Naive thymus-derived CD4-positive, alpha-beta T cell (primary cell): ENCODE data around the gene RAB1B. TPM values are rescaled to one million over a fixed set of nuclear protein-coding genes. Genes with fewer than 3 reads are reported as not detected.

Experiments
- ATAC-seq: fragments of 150-1000 bp; cut with Tn5 transposase; 2 replicates; pipeline ENCODE4 v1.10.0; 2021; ENCODE audit warnings: mild to moderate bottlenecking, moderate library complexity
- CTCF ChIA-PET: fragments of 350-600 bp; sonication (Branson Sonifier 250); formaldehyde crosslinking; loops from one replicate; lab custom pipeline; 2021; ENCODE audit warnings: antibody characterized with exemption; lab: Charles Lee
- POLR2A ChIA-PET: fragments of 350-600 bp; sonication (Branson Sonifier 250); formaldehyde crosslinking; loops from one replicate; lab custom pipeline; 2021; ENCODE audit warnings: antibody characterized with exemption, inconsistent platforms; lab: Charles Lee
- DNase-seq, 9 donors: peaks; one replicate each; pipeline versions ENCODE4 v3.0.0 to v3.0.0-alpha.2; 2020 to 2022; ENCODE audit warnings: mixed read lengths in 1 of 9
- H3K27ac ChIP-seq: one replicate; pipeline ENCODE4 v1.7.0; 2013; ENCODE audit warnings: mild to moderate bottlenecking, low read depth, low read length, moderate library complexity
- H3K27me3 ChIP-seq, 2 donors: one replicate each; pipeline ENCODE4 v1.7.0; 2013; ENCODE audit warnings: low read length in 2 of 2, mild to moderate bottlenecking in 2 of 2, moderate library complexity in 2 of 2; ENCODE audit not compliant: control insufficient read depth in 2 of 2, insufficient read depth in 2 of 2
- H3K36me3 ChIP-seq, 3 experiments: 1 replicate in 2 of 3; 2 replicates in 1 of 3; pipeline ENCODE4 v1.7.0; 2013; ENCODE audit warnings: low read length in 3 of 3, mild to moderate bottlenecking in 3 of 3, moderate library complexity in 1 of 3; ENCODE audit not compliant: insufficient read depth in 3 of 3, control insufficient read depth in 2 of 3
- H3K4me1 ChIP-seq, 2 donors: one replicate each; pipeline ENCODE4 v1.7.0; 2013; ENCODE audit warnings: low read length in 2 of 2, mild to moderate bottlenecking in 2 of 2, moderate library complexity in 1 of 2; ENCODE audit not compliant: control insufficient read depth in 2 of 2, insufficient read depth in 2 of 2
- H3K4me3 ChIP-seq: 2 replicates; pipeline ENCODE4 v1.7.0; 2013; ENCODE audit warnings: mild to moderate bottlenecking, low read length
- H3K9me3 ChIP-seq, 3 experiments: 1 replicate in 2 of 3; 2 replicates in 1 of 3; pipeline ENCODE4 v1.7.0; 2013; ENCODE audit warnings: low read length in 3 of 3; ENCODE audit not compliant: control insufficient read depth in 2 of 3
- H3K27ac Mint-ChIP-seq, 9 donors: one replicate each; pipeline ENCODE4 v1.8.0; 2020 to 2022; ENCODE audit warnings: mixed read lengths in 9 of 9, mild to moderate bottlenecking in 8 of 9, moderate library complexity in 5 of 9, inconsistent platforms in 2 of 9
- H3K27me3 Mint-ChIP-seq, 5 donors: one replicate each; pipeline ENCODE4 v1.8.0; 2021 to 2022; ENCODE audit warnings: mixed read lengths in 5 of 5, mild to moderate bottlenecking in 1 of 5
- H3K36me3 Mint-ChIP-seq, 5 donors: one replicate each; pipeline ENCODE4 v1.8.0; 2020 to 2022; ENCODE audit warnings: mixed read lengths in 5 of 5, mild to moderate bottlenecking in 3 of 5, inconsistent platforms in 1 of 5
- H3K4me1 Mint-ChIP-seq, 7 donors: one replicate each; pipeline ENCODE4 v1.8.0; 2020 to 2022; ENCODE audit warnings: mixed read lengths in 7 of 7, mild to moderate bottlenecking in 3 of 7, inconsistent platforms in 1 of 7
- H3K4me3 Mint-ChIP-seq, 10 donors: one replicate each; pipeline ENCODE4 v1.8.0; 2020 to 2022; ENCODE audit warnings: mild to moderate bottlenecking in 10 of 10, mixed read lengths in 10 of 10, moderate library complexity in 6 of 10, inconsistent platforms in 2 of 10
- H3K9me3 Mint-ChIP-seq, 11 donors: one replicate each; pipeline ENCODE4 v1.8.0; 2020 to 2022; ENCODE audit warnings: mixed read lengths in 11 of 11, mild to moderate bottlenecking in 4 of 11, inconsistent platforms in 1 of 11, moderate library complexity in 1 of 11
- intact Hi-C, 2 donors: fragments of 100-400 bp; cut with micrococcal nuclease; formaldehyde crosslinking; loops; one replicate each; pipeline ENCODE4 v1.15.1; 2023
- polyA plus RNA-seq, 2 donors: library from polyadenylated mRNA; unstranded; fragments of 300-500 nt; fragmentation: Illumina TruSeq; gene quantifications; one replicate each; pipeline ENCODE4 v1.2.3, GENCODE V29; 2021
- total RNA-seq, 6 experiments: library from RNA in 5 of 6; stranded (reverse) in 5 of 6; gene quantifications; 1 replicate in 5 of 6; 2 replicates in 1 of 6; pipeline ENCODE4 v1.2.3 and lab custom pipeline; 2021 to 2026

Gene RAB1B
- total RNA-seq = 100 to 1,000 TPM in 1 of 5 experiments, 10 to 100 TPM in 4; 60.6 to 151 (median 70.7) TPM
- polyA plus RNA-seq = 10 to 100 TPM; 11.3 to 13.5 TPM
- total RNA-seq (lab: John Stamatoyannopoulos, UW) = 27.5 reads per million, percentile 58 among the genes with 10 or more reads in this experiment

DNA sequence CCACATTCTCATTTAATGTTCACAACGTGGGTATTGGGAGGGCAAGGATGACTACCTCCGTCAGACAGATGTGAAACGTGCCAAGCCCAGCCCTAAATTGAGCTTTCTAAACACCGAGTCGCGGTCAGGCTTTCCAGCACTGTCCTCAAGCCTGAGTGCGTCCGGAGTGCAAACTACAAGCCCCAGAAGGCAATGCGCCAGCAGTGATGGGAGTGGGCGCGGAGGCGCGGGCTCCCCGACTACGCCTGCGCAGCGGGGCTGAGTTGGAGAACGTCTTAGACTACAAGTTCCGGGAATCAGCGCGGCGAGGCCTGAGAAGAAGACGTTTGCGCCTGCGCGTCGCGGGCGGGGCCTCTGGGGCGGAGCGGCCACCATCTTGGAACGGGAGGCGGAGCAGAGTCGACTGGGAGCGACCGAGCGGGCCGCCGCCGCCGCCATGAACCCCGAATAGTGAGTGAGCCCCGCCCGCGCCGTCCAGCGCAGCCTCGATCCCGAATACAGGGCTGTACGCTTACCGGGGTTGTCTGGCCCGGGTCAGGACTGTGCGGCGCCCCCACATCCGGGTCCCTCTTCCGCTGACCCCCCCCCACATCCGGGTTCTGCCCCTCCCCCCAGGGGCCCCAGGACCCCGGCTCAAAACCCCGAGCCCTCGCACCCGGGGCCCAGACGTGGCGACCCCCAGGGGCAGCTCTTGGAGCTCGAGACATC lies at the start of gene RAB1B:
Gene RAB1B, plus strand, starts transcription at position 396 of the 708 bp plus-strand sequence. Its CDS starts 41 bp downstream, at position 437.
- peak within 1 kb of the TSS; percentile 90 for H3K27ac ChIP-seq
- peaks cover 16 to 38% of the 10 kb centered on the region in 2 donors for H3K4me1 ChIP-seq
- DNase-seq (peak; percentile 99 to 100 (median 99)), ATAC-seq (peak; percentile 89)
- peaks cover 0 to 5% (median 0%) of the 10 kb centered on the region in 11 donors for H3K9me3 Mint-ChIP-seq
- no peaks in the 10 kb centered on the region for H3K9me3 ChIP-seq
- H3K4me3 ChIP-seq = peak within 1 kb of the TSS; percentile 91
- H3K27ac Mint-ChIP-seq = peak within 1 kb of the TSS; percentile 95 to 99 (median 97)
- peaks cover 9 to 50% (median 14%) of the 10 kb centered on the region in 3 experiments for H3K36me3 ChIP-seq
- peaks cover 0 to 3% (median 0%) of the 10 kb centered on the region in 5 donors for H3K27me3 Mint-ChIP-seq
- H3K36me3 Mint-ChIP-seq = peaks cover 1 to 18% (median 6%) of the 10 kb centered on the region in 5 donors
- peaks cover 25 to 47% (median 33%) of the 10 kb centered on the region in 7 donors for H3K4me1 Mint-ChIP-seq
- ChIA-PET POLR2A (interaction anchor here (0.7 to 6.3 kb wide), 11 partner anchors 12 to 1133 kb away, joined by 3 to 56 read pairs (median 3); partner anchors contain the start of genes CNIH2, PCNX3, YIF1A and ZNRD2), CTCF (interaction anchor here (0.5 to 1.5 kb wide), 7 partner anchors 8 to 956 kb away, joined by 3 to 6 read pairs (median 3); no protein-coding TSS in a partner anchor)
- H3K27me3 ChIP-seq = no peaks in the 10 kb centered on the region
- peak within 1 kb of the TSS; percentile 88 to 100 (median 95) for H3K4me3 Mint-ChIP-seq
- intact Hi-C loops = loop anchor here (1.0 to 10.0 kb wide), 18 partner anchors 10 to 1346 kb away; partner anchors contain the start of genes BRMS1 (in 2 of the 2), YIF1A (in 2 of the 2), B4GAT1 (in 1 of the 2) and BANF1 (in 1 of the 2)

DNA sequence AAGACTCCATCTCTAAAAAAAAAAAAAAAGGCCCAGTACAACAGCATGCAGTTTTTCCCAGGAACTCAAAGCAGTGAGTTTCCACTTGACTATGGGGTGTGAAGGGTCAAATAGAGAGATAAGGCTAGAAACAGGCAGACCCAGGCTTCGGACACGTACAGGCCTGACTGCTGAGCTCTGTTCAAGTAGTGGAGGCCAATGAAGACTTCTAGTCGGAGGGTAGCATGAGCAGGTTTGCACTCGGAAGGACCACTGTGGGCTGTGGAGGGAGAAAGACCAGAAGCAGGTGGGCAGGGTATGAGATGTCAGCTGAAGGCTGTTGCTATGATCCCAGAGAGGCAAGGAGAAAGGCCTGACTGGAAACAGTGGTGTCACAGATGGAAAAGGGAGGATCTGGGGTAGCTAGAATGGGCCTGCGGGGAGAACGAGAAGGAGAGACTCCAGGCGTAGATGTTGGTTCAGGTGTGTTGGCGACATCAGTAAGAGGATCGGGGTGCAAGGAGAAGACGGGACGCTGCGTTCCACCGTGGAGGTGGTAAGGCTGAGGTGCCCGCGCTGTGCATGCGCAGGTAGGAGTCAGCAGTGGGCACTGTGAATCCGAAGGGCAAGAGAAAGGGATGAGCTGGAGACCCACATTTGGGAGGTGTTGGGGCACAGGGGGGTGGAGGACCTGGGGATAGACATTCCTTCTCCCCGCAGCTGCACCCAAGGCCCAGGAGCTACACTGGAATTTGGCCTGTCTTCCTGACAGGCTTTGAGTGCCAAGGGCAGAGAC lies 49.4 kb upstream of the RAB1B start:
- CTCF ChIA-PET = interaction anchor here (0.6 to 0.8 kb wide), 2 partner anchors 35 to 48 kb away, joined by 3 to 4 read pairs; no protein-coding TSS in a partner anchor
- Histone ChIP-seq H3K4me1 (peaks cover 4 to 7% of the 10 kb centered on the region in 2 donors), H3K4me3 (no peak overlapping the region), H3K36me3 (peaks cover 9 to 88% (median 14%) of the 10 kb centered on the region in 3 experiments), H3K27ac (no peak overlapping the region), H3K27me3 (no peaks in the 10 kb centered on the region), H3K9me3 (no peaks in the 10 kb centered on the region)
- H3K4me1 Mint-ChIP-seq = peaks cover 12 to 25% (median 18%) of the 10 kb centered on the region in 7 donors
- intact Hi-C loops = no loop called here
- H3K27me3 Mint-ChIP-seq = no peaks in the 10 kb centered on the region
- peak overlapping the region in 7 of 9 donors; percentile 39 to 81 (median 79) for H3K27ac Mint-ChIP-seq
- H3K36me3 Mint-ChIP-seq = peaks cover 16 to 37% (median 20%) of the 10 kb centered on the region in 5 donors
- ATAC-seq (no peak), DNase-seq (no peak)
- H3K9me3 Mint-ChIP-seq = no peaks in the 10 kb centered on the region
- POLR2A ChIA-PET = no interaction called here
- peak overlapping the region in 1 of 10 donors; percentile 13 for H3K4me3 Mint-ChIP-seq

DNA sequence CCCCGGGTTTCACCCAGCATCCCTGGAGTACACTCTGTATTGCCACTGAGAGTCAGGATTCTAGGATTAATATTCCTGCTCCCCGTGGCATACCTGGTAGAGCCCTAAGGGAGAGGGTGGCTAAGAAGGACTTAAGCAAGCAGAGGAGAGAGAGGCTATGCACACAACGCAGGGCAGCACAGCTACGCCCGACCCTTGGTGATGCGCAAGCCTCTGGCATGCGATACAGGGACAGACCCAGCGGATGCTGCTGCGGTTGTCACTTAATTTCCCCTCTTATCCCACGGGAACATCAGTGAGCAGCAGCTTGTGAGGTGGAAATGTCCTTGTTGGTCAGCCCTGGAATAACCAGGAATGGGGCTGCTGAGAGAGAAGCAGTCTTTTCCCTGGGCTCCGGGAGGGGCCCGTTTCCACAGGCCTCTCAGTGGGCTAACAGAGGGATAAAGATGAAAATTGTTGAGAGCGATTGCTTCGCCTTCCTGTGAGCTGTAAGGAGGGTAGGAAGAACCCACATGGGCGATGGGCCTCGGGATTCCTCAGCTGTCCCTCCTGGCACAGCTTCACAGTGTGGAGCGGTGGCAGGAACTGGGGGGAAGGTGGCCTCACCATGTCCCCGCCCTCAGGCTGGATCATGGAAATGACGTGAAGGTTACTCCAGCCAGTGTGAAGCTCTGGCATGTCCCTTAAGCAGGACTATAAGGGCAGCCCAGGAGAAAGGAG lies 48.4 kb upstream of the RAB1B start:
- H3K27ac Mint-ChIP-seq = peak overlapping the region in 5 of 9 donors; percentile 65 to 96 (median 76)
- DNase-seq (no peak), ATAC-seq (no peak)
- no peaks in the 10 kb centered on the region for H3K27me3 Mint-ChIP-seq
- ChIA-PET CTCF (interaction anchor here (0.7 to 0.8 kb wide), 3 partner anchors 34 to 131 kb away, joined by 3 read pairs; no protein-coding TSS in a partner anchor), POLR2A (interaction anchor here (1.3 kb wide), 1 partner anchor 34 kb away, joined by 3 read pairs; no protein-coding TSS in a partner anchor)
- H3K4me1 Mint-ChIP-seq = peaks cover 12 to 25% (median 18%) of the 10 kb centered on the region in 7 donors
- H3K4me3 Mint-ChIP-seq = no peak overlapping the region
- H3K36me3 Mint-ChIP-seq = peaks cover 16 to 41% (median 18%) of the 10 kb centered on the region in 5 donors
- no peaks in the 10 kb centered on the region for H3K9me3 Mint-ChIP-seq
- intact Hi-C loops = no loop called here
- H3K27me3 ChIP-seq = no peaks in the 10 kb centered on the region
- peaks cover 4 to 7% of the 10 kb centered on the region in 2 donors for H3K4me1 ChIP-seq
- no peaks in the 10 kb centered on the region for H3K9me3 ChIP-seq
- H3K36me3 ChIP-seq = peaks cover 9 to 88% (median 14%) of the 10 kb centered on the region in 3 experiments
- H3K27ac ChIP-seq = no peak overlapping the region
- H3K4me3 ChIP-seq = no peak overlapping the region

DNA sequence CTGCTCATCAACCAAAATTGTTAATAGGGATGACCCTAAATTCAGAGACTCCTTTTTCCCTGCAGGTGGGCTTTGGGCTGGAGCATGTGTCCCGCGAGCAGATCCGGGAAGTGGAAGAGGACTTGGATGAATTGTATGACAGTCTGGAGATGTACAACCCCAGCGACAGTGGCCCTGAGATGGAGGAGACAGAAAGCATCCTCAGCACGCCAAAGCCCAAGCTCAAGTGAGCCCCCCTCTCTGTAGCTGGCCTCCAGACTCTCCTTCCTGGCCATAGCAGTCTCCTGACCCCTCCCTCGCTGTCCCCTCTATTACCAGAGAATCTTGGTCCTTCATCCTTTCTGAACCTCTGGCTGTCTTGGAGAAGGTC lies 47.9 kb upstream of the RAB1B start:
- peaks cover 12 to 25% (median 18%) of the 10 kb centered on the region in 7 donors for H3K4me1 Mint-ChIP-seq
- ChIA-PET CTCF (interaction anchor here (0.7 to 1.0 kb wide), 3 partner anchors 10 to 131 kb away, joined by 3 read pairs; no protein-coding TSS in a partner anchor), POLR2A (interaction anchor here (1.3 kb wide), 2 partner anchors 33 to 48 kb away, joined by 3 read pairs; partner anchors contain the start of gene RAB1B)
- H3K4me3 Mint-ChIP-seq = no peak overlapping the region
- Histone ChIP-seq H3K36me3 (peaks cover 9 to 86% (median 14%) of the 10 kb centered on the region in 3 experiments), H3K27me3 (no peaks in the 10 kb centered on the region), H3K9me3 (no peaks in the 10 kb centered on the region), H3K4me1 (peaks cover 4 to 7% of the 10 kb centered on the region in 2 donors), H3K27ac (peak overlapping the region; percentile 89), H3K4me3 (no peak overlapping the region)
- H3K36me3 Mint-ChIP-seq = peaks cover 16 to 44% (median 18%) of the 10 kb centered on the region in 5 donors
- intact Hi-C loops = no loop called here
- H3K9me3 Mint-ChIP-seq = no peaks in the 10 kb centered on the region
- no peaks in the 10 kb centered on the region for H3K27me3 Mint-ChIP-seq
- ATAC-seq (no peak), DNase-seq (no peak)
- H3K27ac Mint-ChIP-seq = peak overlapping the region in 6 of 9 donors; percentile 54 to 96 (median 80)

DNA sequence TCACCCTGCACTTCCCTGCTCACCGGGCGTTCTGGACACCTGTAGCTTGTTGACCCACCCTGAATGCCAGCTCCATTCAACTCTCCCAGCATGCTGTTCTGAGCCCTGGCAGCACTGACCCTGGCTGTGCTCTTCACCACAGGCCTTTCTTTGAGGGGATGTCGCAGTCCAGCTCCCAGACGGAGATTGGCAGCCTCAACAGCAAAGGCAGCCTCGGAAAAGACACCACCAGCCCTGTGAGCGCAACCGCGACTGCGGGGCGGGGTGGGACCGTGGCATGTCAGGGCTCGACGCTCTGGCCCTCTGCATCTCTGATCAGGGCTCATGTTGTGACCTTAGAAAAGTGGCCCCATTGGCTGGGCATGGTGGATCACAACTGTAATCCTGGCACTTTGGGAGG lies 47.4 kb upstream of the RAB1B start:
- Mint-ChIP-seq H3K36me3 (peaks cover 15 to 41% (median 17%) of the 10 kb centered on the region in 5 donors), H3K9me3 (no peaks in the 10 kb centered on the region), H3K27ac (peak overlapping the region in 8 of 9 donors; percentile 76 to 96 (median 86)), H3K4me3 (no peak overlapping the region), H3K27me3 (no peaks in the 10 kb centered on the region), H3K4me1 (peaks cover 12 to 24% (median 18%) of the 10 kb centered on the region in 7 donors)
- H3K4me3 ChIP-seq = no peak overlapping the region
- no peaks in the 10 kb centered on the region for H3K9me3 ChIP-seq
- ChIA-PET CTCF (interaction anchor here (0.6 to 4.6 kb wide), 7 partner anchors 10 to 157 kb away, joined by 3 to 25 read pairs (median 3); no protein-coding TSS in a partner anchor), POLR2A (interaction anchor here (1.1 to 1.3 kb wide), 4 partner anchors 9 to 64 kb away, joined by 3 read pairs; partner anchors contain the start of gene RAB1B)
- ATAC-seq = no peak
- DNase-seq = no peak
- peaks cover 4 to 7% of the 10 kb centered on the region in 2 donors for H3K4me1 ChIP-seq
- H3K27ac ChIP-seq = peak overlapping the region; percentile 89
- intact Hi-C loops = no loop called here
- H3K27me3 ChIP-seq = no peaks in the 10 kb centered on the region
- peaks cover 9 to 87% (median 14%) of the 10 kb centered on the region in 3 experiments for H3K36me3 ChIP-seq
